ENCODE results near the gene FOXP1.

GRCh38 chr3:70999730-71000129 lies 583.8 kb downstream of the FOXP1 start:
- TF ChIP-seq CTCF (conservative IDR thresholded peaks at IDR 0.05; ENCODE audit: low read depth, low read length): no peak
- TF ChIP-seq EZH2 (IDR thresholded peaks at IDR 0.05; ENCODE audit: borderline replicate concordance, low read depth, low read length, poor library complexity, severe bottlenecking): no peak
